GM12873 (cell line): ENCODE measurements around the gene PRDM16.

ENCODE experiments used
- TF ChIP-seq, protein P1 (sequence below): IDR thresholded peaks from 2 replicates; pipeline ENCODE4 v1.5.1; 2012; ENCODE audit warnings: low read depth, mild to moderate bottlenecking, moderate library complexity, low read length, control low read depth; ENCODE audit not compliant: insufficient read depth; ENCODE audit errors: missing control alignments

PRDM16 gene

GRCh38 chr1:3229081-3229725, 160.2 kb downstream of the PRDM16 start:
- TF ChIP-seq, protein P1, sequence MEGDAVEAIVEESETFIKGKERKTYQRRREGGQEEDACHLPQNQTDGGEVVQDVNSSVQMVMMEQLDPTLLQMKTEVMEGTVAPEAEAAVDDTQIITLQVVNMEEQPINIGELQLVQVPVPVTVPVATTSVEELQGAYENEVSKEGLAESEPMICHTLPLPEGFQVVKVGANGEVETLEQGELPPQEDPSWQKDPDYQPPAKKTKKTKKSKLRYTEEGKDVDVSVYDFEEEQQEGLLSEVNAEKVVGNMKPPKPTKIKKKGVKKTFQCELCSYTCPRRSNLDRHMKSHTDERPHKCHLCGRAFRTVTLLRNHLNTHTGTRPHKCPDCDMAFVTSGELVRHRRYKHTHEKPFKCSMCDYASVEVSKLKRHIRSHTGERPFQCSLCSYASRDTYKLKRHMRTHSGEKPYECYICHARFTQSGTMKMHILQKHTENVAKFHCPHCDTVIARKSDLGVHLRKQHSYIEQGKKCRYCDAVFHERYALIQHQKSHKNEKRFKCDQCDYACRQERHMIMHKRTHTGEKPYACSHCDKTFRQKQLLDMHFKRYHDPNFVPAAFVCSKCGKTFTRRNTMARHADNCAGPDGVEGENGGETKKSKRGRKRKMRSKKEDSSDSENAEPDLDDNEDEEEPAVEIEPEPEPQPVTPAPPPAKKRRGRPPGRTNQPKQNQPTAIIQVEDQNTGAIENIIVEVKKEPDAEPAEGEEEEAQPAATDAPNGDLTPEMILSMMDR: no peak

DNA sequence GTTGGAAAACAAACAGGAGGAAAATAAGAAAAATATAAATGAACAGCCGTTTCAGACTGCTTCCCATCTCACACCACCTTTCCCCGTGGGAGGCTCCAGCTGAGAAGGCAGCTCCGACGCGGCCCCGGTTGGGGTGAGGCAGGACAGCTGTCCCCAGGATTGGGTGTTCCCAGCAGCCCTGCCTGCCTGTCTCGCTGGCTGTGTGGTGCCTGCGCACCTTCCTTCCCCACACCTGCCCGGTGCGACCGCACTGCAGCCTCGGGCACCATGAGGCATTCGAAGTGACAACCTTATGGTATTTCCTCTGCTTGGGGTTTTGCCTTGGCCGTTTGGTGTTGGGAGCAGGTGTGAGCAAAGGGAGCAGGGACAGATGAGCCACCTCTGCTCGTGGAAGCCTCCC, 161.6 kb downstream of the PRDM16 start:
- TF ChIP-seq, protein P1: no peak

- TF ChIP-seq, protein P1: no peak
Observed at GRCh38 chr1:3231245-3231644, 162.2 kb downstream of the PRDM16 start.

DNA sequence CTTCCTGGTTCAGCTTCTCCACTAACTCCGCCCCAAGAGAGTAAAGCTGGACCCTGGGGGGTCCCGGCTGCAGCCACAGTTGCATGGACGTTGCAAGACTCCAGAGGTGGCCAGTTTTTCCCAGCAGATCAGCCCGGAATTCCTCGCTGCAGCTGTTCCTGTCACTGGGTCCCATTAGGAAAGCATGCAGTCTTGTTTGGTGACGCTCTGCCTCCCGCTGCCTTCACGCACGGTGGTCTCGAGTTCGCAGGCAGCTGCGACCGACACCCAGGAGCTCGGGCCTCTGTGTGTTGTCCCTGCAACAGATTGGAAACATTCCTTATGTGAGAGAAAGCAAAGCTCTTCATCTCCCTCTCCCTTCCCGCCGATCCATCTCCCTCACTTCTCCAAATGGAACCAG, 162.8 kb downstream of the PRDM16 start:
- TF ChIP-seq, protein P1: no peak

GRCh38 chr1:3233031-3233430, 164.0 kb downstream of the PRDM16 start:
- TF ChIP-seq, protein P1: no peak

- TF ChIP-seq, protein P1: no peak
Observed at GRCh38 chr1:3233551-3233950, 164.5 kb downstream of the PRDM16 start.

- TF ChIP-seq, protein P1: no peak
Observed at GRCh38 chr1:3234281-3234680, 165.3 kb downstream of the PRDM16 start.
